ENCODE measurements around the gene MROH8. TPM values are rescaled to one million over a fixed set of nuclear protein-coding genes. Genes with fewer than 3 reads are reported as not detected.

The MROH8 gene
- polyA plus RNA-seq, 1 donor from 2014 or later: 3.2 TPM

DNA sequence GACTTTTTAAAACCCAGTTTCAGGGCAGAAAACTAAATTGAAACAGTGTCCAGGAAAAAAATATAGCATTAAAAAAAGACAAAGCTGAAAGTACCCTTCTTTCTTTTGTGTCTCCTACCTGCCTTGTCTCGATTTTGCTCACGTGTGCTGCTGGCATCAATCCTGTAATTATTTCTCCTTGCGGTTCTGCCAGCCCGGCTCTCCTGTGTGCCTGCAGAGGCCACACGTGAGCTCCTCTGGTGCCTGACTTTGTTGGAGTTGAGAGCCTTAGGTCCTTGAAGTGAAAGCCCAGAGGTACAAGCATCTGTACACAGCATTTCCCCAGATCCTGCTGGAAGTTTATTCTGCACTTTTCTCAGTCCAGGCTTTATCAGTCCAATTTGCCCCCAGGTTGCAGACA is 45.8 kb upstream of the MROH8 start:
- no peaks in the 10 kb centered on the region for H4K20me1 ChIP-seq (ENCODE audit: insufficient read depth)
- H3K9ac ChIP-seq (ENCODE audit: low read length): no peak overlapping the region
- no peak overlapping the region for H3K4me3 ChIP-seq (ENCODE audit: low read length)
- no peaks in the 10 kb centered on the region for H3K9me3 ChIP-seq (ENCODE audit: low read length)
- no peaks in the 10 kb centered on the region for H3K36me3 ChIP-seq (ENCODE audit: insufficient read depth, low read length)
- H3K4me2 ChIP-seq (ENCODE audit: low read length): no peak overlapping the region
- no peak overlapping the region for H3K27ac ChIP-seq (ENCODE audit: low read length)
- no peak for TF ChIP-seq MXI1 (conservative IDR thresholded peaks at IDR 0.05; ENCODE audit: poor library complexity, severe bottlenecking)
- TF ChIP-seq RAD21 (conservative IDR thresholded peaks at IDR 0.05): no peak
- no peak for TF ChIP-seq EZH2 (IDR thresholded peaks at IDR 0.05; ENCODE audit: borderline replicate concordance, insufficient read depth, low read length, poor library complexity, severe bottlenecking)
- TF ChIP-seq, protein P1, sequence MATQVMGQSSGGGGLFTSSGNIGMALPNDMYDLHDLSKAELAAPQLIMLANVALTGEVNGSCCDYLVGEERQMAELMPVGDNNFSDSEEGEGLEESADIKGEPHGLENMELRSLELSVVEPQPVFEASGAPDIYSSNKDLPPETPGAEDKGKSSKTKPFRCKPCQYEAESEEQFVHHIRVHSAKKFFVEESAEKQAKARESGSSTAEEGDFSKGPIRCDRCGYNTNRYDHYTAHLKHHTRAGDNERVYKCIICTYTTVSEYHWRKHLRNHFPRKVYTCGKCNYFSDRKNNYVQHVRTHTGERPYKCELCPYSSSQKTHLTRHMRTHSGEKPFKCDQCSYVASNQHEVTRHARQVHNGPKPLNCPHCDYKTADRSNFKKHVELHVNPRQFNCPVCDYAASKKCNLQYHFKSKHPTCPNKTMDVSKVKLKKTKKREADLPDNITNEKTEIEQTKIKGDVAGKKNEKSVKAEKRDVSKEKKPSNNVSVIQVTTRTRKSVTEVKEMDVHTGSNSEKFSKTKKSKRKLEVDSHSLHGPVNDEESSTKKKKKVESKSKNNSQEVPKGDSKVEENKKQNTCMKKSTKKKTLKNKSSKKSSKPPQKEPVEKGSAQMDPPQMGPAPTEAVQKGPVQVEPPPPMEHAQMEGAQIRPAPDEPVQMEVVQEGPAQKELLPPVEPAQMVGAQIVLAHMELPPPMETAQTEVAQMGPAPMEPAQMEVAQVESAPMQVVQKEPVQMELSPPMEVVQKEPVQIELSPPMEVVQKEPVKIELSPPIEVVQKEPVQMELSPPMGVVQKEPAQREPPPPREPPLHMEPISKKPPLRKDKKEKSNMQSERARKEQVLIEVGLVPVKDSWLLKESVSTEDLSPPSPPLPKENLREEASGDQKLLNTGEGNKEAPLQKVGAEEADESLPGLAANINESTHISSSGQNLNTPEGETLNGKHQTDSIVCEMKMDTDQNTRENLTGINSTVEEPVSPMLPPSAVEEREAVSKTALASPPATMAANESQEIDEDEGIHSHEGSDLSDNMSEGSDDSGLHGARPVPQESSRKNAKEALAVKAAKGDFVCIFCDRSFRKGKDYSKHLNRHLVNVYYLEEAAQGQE (IDR thresholded peaks at IDR 0.05; ENCODE audit: borderline replicate concordance): no peak
- TF ChIP-seq SMC3 (conservative IDR thresholded peaks at IDR 0.05; ENCODE audit: poor library complexity): no peak
- TF ChIP-seq, protein P2, sequence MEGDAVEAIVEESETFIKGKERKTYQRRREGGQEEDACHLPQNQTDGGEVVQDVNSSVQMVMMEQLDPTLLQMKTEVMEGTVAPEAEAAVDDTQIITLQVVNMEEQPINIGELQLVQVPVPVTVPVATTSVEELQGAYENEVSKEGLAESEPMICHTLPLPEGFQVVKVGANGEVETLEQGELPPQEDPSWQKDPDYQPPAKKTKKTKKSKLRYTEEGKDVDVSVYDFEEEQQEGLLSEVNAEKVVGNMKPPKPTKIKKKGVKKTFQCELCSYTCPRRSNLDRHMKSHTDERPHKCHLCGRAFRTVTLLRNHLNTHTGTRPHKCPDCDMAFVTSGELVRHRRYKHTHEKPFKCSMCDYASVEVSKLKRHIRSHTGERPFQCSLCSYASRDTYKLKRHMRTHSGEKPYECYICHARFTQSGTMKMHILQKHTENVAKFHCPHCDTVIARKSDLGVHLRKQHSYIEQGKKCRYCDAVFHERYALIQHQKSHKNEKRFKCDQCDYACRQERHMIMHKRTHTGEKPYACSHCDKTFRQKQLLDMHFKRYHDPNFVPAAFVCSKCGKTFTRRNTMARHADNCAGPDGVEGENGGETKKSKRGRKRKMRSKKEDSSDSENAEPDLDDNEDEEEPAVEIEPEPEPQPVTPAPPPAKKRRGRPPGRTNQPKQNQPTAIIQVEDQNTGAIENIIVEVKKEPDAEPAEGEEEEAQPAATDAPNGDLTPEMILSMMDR (IDR thresholded peaks at IDR 0.05; ENCODE audit: poor library complexity, severe bottlenecking): no peak
- TF ChIP-seq POLR2AphosphoS5 (IDR thresholded peaks at IDR 0.05): no peak
- no peak for TF ChIP-seq TAF1 (IDR thresholded peaks at IDR 0.05; ENCODE audit: low read depth)
- TF ChIP-seq EP300 (conservative IDR thresholded peaks at IDR 0.05; ENCODE audit: poor library complexity, severe bottlenecking): no peak
- no peak overlapping the region for H2AFZ ChIP-seq (ENCODE audit: low read depth, low read length)
- H3K27me3 ChIP-seq (ENCODE audit: insufficient read depth, low read depth, low read length): no peaks in the 10 kb centered on the region
- H3K79me2 ChIP-seq (replicated peaks; ENCODE audit: insufficient read depth, low read length): no peaks in the 10 kb centered on the region
- H3F3A ChIP-seq (ENCODE audit: insufficient read depth, low read length, poor library complexity, severe bottlenecking): peaks cover 5% of the 10 kb centered on the region
- no peaks in the 10 kb centered on the region for H3K9me2 ChIP-seq (ENCODE audit: insufficient read depth, low read length)

DNA sequence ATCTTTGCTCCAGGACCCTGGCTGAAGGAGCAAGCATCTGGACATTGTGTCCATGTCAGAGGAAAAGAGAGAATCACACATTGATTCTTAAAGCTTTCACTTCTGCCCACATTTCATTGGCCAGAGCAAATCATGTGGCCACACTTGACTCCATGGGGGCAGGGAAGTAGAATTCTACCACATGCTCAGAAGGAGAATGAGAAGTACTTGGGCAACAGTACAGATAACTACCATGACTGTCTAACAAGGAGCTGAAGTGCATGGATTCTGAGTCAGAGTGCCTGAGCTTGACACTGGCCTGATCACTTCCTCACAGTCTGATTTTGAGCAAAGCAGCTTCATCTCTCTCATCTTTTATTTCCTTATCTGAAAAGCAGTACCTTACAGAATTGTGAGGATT is 43.7 kb upstream of the MROH8 start:
- Histone ChIP-seq H3K9me3 (ENCODE audit: low read length) (no peaks in the 10 kb centered on the region), H3K79me2 (replicated peaks; ENCODE audit: insufficient read depth, low read length) (no peaks in the 10 kb centered on the region), H3K9me2 (ENCODE audit: insufficient read depth, low read length) (no peaks in the 10 kb centered on the region), H3K4me2 (ENCODE audit: low read length) (no peak overlapping the region), H2AFZ (ENCODE audit: low read depth, low read length) (no peak overlapping the region), H4K20me1 (ENCODE audit: insufficient read depth) (no peaks in the 10 kb centered on the region), H3K27ac (ENCODE audit: low read length) (no peak overlapping the region), H3K27me3 (ENCODE audit: insufficient read depth, low read depth, low read length) (no peaks in the 10 kb centered on the region), H3K36me3 (ENCODE audit: insufficient read depth, low read length) (no peaks in the 10 kb centered on the region), H3K4me3 (ENCODE audit: low read length) (no peak overlapping the region), H3K9ac (ENCODE audit: low read length) (no peak overlapping the region), H3F3A (ENCODE audit: insufficient read depth, low read length, poor library complexity, severe bottlenecking) (peaks cover 5% of the 10 kb centered on the region)
- TF ChIP-seq RAD21 (conservative IDR thresholded peaks at IDR 0.05) (no peak), TAF1 (IDR thresholded peaks at IDR 0.05; ENCODE audit: low read depth) (no peak), SMC3 (conservative IDR thresholded peaks at IDR 0.05; ENCODE audit: poor library complexity) (no peak), POLR2AphosphoS5 (IDR thresholded peaks at IDR 0.05) (no peak), EP300 (conservative IDR thresholded peaks at IDR 0.05; ENCODE audit: poor library complexity, severe bottlenecking) (no peak), MXI1 (conservative IDR thresholded peaks at IDR 0.05; ENCODE audit: poor library complexity, severe bottlenecking) (no peak), EZH2 (IDR thresholded peaks at IDR 0.05; ENCODE audit: borderline replicate concordance, insufficient read depth, low read length, poor library complexity, severe bottlenecking) (no peak)
- TF ChIP-seq, protein P2 (IDR thresholded peaks at IDR 0.05; ENCODE audit: poor library complexity, severe bottlenecking): no peak
- TF ChIP-seq, protein P1 (IDR thresholded peaks at IDR 0.05; ENCODE audit: borderline replicate concordance): no peak
